ENCODE measurements around the gene PTMS. TPM values are rescaled to one million over a fixed set of nuclear protein-coding genes. Genes with fewer than 3 reads are reported as not detected.

The PTMS gene
- total and polyA plus RNA-seq, 9 of the 15 experiments (the other 6 are each of a cell fraction or from before 2014, with no cell fraction given): 5.1 to 287 (median 78.5) TPM

DNA sequence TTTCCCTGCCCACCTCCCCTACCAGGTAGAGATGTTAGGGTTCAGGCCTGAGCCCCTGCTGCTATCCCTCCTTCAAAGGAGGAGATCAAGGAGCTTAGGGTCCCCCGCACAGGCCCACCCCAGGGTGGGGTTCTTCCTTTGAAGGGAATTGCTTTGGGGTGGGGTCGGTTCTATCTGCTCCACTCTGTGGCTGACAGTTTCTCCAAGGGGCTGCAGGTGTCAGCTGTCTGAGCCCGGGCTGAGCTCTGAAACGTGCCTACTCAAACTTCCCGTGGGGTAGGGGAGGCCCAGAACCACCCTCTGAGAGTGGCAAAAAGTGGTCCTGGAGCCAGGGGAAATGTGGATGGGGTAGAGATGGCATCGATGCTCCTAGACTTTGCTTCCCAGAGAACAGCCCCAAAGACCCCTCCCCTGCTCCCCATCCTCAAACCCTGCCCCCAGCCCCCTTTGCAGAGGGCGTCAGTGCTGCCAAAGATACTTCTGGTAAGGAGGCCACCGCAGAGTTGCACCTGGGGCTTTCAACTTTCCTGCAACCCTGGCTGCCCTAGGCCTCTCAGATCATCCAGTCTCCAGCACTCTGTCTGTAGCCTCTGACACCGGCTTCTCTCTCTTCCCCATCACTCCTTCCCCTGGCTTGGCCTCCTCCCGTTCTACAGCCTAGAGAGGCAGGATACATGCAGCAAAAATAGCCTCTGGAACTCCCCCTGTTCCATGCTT, 16.8 kb downstream of the PTMS start:
- CTCF ChIA-PET (ENCODE audit: low intra/inter-chr PET ratio): no interaction called here
- BruUV-seq (replicated peaks): no TSS peak

More for the DNA sequence above, 16.8 kb downstream of the PTMS start:
- TF ChIP-seq EHMT2 (IDR thresholded peaks at IDR 0.05) (no peak), HCFC1 (IDR thresholded peaks at IDR 0.05; ENCODE audit: low read depth, low read length) (no peak), ETS2 (tag; IDR thresholded peaks at IDR 0.05; ENCODE audit: borderline replicate concordance, poor library complexity, severe bottlenecking) (no peak), XRCC3 (IDR thresholded peaks at IDR 0.05) (no peak), ZNF551 (CRISPR knock-in tag; IDR thresholded peaks at IDR 0.05) (no peak), ZNF778 (CRISPR knock-in tag; IDR thresholded peaks at IDR 0.05) (no peak)
- TF ChIP-seq, protein P1, sequence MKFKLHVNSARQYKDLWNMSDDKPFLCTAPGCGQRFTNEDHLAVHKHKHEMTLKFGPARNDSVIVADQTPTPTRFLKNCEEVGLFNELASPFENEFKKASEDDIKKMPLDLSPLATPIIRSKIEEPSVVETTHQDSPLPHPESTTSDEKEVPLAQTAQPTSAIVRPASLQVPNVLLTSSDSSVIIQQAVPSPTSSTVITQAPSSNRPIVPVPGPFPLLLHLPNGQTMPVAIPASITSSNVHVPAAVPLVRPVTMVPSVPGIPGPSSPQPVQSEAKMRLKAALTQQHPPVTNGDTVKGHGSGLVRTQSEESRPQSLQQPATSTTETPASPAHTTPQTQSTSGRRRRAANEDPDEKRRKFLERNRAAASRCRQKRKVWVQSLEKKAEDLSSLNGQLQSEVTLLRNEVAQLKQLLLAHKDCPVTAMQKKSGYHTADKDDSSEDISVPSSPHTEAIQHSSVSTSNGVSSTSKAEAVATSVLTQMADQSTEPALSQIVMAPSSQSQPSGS (CRISPR knock-in tag; IDR thresholded peaks at IDR 0.05): no peak
- TF ChIP-seq, protein P2, sequence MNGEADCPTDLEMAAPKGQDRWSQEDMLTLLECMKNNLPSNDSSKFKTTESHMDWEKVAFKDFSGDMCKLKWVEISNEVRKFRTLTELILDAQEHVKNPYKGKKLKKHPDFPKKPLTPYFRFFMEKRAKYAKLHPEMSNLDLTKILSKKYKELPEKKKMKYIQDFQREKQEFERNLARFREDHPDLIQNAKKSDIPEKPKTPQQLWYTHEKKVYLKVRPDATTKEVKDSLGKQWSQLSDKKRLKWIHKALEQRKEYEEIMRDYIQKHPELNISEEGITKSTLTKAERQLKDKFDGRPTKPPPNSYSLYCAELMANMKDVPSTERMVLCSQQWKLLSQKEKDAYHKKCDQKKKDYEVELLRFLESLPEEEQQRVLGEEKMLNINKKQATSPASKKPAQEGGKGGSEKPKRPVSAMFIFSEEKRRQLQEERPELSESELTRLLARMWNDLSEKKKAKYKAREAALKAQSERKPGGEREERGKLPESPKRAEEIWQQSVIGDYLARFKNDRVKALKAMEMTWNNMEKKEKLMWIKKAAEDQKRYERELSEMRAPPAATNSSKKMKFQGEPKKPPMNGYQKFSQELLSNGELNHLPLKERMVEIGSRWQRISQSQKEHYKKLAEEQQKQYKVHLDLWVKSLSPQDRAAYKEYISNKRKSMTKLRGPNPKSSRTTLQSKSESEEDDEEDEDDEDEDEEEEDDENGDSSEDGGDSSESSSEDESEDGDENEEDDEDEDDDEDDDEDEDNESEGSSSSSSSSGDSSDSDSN (IDR thresholded peaks at IDR 0.05; ENCODE audit: borderline replicate concordance in 1 of 2, low read depth in 2 of 2, low read length in 2 of 2): no peak
- TF ChIP-seq, protein P3, sequence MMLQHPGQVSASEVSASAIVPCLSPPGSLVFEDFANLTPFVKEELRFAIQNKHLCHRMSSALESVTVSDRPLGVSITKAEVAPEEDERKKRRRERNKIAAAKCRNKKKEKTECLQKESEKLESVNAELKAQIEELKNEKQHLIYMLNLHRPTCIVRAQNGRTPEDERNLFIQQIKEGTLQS (IDR thresholded peaks at IDR 0.05): no peak
- TF ChIP-seq, protein P3 (CRISPR knock-in tag; conservative IDR thresholded peaks at IDR 0.05): no peak
- Histone ChIP-seq H3K9me3 (replicated peaks; ENCODE audit: control insufficient read depth, insufficient read depth, low read depth, low read length) (no peaks in the 10 kb centered on the region), H3K36me3 (ENCODE audit: control insufficient read depth, insufficient read depth, low read length) (no peaks in the 10 kb centered on the region), H3K79me2 (ENCODE audit: control insufficient read depth, insufficient read depth, low read length) (no peaks in the 10 kb centered on the region), H3K4me1 (replicated peaks in 1 of 2; ENCODE audit: control insufficient read depth in 2 of 2, insufficient read depth in 2 of 2, low read length in 2 of 2) (peaks cover 9 to 13% of the 10 kb centered on the region in 2 experiments; a peak in 4 of 5 replicates), H3K9me1 (ENCODE audit: control insufficient read depth, insufficient read depth, low read length) (no peaks in the 10 kb centered on the region), H3K27ac (ENCODE audit: extremely low read depth, low read depth, low read length) (no peak overlapping the region), H3K4me3 (no peak overlapping the region), H3K4me2 (ENCODE audit: insufficient read depth, low read length) (no peak overlapping the region), H2AFZ (ENCODE audit: low read depth, low read length) (peak overlapping the region; percentile 68), H4K20me1 (replicated peaks; ENCODE audit: control insufficient read depth, insufficient read depth, low read length) (no peaks in the 10 kb centered on the region), H3K27me3 (ENCODE audit: control insufficient read depth in 2 of 2, insufficient read depth in 2 of 2, low read length in 2 of 2) (no peaks in the 10 kb centered on the region), H3K9ac (ENCODE audit: insufficient read depth in 1 of 2, low read depth in 2 of 2, low read length in 2 of 2) (peak overlapping the region in 1 of 2 experiments; percentile 33; a peak in 1 of 4 replicates)
- POLR2A ChIA-PET: interaction anchor here (1.7 kb wide), 1 partner anchor 19 kb away, joined by 4 read pairs; no protein-coding TSS in a partner anchor
- FAIRE-seq (no peak), DNase-seq (ENCODE audit: extremely low read depth in 1 of 4, low spot score in 3 of 4) (no peak), ATAC-seq (no peak)
- WGBS (ENCODE audit: insufficient coverage, low coverage, missing lambda C conversion rate): 59% methylated on average over 5 of the region's 10 CpGs
- in situ Hi-C loops (cut with MboI) (no loop called here), intact Hi-C loops (cut with micrococcal nuclease) (no loop called here)

Measured in K562 (cell line).